Measurements from ENCODE around the gene CPNE7.
"Not testable (repeated sequence)": the region's sequence is repeated elsewhere in the genome, so short reads cannot be mapped to it uniquely, and the experiment has no call there.

CPNE7 gene

DNA sequence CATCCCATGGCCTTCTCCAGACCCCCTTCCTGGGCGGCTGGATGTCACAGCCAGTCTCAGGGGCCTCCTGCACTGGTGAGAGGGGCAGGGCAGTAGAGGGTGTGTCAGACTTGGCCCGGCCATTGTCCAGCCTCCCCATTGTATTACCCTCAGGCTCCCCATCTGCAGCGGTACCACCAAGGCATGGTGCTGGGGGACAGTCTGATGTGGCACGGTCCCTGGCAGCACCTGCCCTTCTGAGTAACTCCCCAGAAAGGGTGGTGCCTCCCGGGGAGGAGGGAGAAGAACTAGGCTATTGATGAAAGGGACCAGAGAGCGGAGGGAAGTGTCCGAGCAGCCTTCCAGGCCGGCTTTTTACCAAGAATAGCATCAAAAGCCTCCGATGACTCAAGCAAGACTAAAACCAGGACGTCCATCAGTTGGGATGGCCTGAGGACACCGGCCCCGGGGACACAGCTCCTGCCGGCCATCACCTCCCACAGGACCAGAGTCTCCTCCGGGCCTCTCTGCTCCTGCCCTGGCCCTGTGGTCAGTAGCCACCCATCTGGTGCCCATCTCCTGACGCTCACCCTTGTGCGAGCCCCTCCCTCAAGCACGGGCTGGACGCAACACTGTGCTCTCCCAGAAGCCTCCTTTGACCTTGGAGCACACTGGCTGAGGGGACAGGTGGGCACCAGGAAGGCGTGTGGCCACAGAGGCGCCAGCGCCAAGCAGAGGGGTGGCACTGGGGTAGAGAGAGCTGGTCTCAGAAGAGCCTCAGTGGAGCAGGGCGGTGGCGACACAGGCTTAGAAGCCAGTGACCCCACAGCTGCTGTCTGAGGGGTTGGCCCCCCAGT lies 5.8 kb upstream of the CPNE7 start:
- DNase-seq = no peak

DNA sequence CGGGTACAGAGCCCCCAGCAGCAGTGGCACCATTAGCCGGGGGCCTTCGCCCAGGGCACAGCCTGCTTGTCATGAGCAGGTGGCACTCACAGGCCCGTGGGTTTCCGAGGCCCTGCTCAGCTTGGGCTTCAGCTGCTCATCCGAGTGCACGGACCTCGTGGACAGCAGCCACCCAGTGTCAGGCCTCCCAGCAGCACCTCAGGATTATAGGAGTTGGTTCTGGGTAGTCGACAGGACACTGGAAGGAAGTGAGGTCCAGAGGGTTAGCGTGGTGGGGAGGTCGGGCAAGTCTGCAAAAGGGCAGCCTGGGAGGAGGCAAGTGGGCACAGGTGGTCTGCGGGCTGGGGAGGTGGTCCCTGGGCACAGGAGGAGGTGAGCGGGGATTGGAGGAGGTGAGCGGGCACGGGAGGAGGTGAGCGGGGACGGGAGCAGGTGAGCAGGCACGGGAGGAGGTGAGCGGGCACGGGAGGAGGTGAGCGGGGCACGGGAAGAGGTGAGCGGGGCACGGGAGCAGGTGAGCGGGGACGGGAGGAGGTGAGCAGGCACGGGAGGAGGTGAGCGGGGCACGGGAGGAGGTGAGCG lies 5.1 kb upstream of the CPNE7 start:
- no peak for DNase-seq

DNA sequence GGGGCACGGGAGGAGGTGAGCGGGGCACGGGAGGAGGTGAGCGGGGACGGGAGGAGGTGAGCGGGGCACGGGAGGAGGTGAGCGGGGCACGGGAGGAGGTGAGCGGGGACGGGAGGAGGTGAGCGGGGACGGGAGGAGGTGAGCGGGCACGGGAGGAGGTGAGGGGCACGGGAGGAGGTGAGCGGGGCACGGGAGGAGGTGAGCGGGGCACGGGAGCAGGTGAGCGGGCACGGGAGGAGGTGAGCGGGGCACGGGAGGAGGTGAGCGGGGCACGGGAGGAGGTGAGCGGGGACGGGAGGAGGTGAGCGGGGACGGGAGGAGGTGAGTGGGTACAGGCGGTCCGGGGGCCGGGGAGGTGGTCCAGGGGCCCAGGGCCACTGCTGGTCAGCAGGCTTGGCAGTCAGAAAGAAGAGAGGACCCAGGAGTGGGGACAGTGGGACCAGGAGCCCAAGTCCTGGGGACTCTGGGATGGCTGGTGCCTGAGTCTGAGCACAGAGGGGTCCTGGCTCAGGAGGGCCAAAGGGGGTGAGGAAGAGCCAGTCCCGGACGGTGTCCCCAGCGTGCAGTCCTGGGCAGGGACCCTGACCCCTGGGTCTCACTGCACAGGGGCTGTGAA lies 4.5 kb upstream of the CPNE7 start:
- not testable (repeated sequence) for DNase-seq

DNA sequence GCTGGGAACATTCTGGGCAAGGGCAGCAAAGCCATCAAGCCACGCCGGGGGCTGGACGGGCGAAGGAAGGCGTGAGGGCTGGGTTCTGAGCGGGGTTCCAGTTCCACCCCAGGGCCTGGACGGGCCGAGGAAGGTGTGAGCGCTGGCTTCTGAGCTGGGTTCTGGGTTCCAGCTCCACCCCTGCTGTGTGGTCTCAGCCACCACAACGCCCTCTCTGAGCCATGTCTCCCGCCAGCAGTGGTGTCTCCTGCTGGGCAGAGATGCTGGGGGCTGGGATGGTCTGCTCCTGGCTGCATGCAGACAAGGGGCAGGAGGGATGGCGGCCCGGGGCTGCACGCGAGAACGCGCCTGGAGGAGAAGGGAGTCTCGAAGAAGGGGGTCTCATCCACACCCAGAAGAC lies 3.9 kb upstream of the CPNE7 start:
- DNase-seq = no peak

DNA sequence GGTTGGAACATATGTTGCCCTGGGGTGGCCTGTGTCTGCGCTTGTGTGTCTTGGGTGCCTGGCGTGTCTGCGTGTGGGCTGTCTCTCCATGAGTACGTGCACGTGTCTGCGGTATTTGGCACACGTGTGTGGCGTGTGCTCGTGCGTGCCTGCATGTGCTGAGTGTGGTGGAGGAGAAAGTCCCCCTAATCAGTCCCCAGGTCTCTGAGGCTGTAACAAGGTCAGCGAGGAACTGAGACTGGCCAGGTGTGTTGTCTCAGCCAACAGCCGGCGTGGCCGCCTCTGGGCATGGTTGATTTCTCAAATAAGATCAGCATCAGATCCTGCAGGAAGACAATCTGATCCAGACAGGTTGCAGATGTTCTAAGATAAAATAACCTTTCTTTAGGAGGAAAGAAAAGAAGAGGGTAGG lies 3.5 kb upstream of the CPNE7 start:
- no peak for DNase-seq

DNA sequence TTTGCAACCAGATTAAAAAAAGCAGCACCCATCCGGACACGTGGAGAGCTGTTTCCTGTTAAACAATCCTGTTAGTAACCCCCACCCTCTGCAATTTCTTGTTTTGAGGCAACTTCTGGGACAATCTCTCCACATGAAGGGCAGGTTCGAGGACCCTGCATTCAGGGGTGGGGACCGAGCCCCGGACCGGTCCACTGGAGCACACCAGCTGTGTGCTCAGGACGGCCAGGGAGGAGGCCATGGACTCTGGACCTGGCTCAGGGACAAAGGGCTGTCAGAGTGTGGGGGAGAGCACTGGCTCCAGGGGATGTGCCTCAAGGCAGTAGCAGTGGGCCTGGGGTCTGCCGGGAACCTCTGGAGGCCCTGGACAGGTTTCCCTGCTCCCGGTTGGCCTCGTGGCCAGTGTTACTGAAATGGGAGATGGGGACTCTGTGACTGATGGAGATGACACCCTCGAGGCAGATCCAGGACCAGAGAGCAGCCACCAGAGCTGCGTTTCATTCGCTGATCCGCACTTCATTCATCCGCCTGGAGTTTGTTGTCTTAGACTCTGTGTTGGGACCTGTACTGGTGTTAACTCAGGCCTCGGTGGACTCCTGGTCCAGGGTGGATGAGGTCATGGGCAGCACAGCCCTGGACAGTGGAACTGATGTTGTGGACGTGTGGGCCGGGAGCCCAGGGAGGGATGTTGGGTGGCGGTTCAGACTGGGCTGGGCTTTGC lies 2.9 kb upstream of the CPNE7 start:
- no peak for DNase-seq

DNA sequence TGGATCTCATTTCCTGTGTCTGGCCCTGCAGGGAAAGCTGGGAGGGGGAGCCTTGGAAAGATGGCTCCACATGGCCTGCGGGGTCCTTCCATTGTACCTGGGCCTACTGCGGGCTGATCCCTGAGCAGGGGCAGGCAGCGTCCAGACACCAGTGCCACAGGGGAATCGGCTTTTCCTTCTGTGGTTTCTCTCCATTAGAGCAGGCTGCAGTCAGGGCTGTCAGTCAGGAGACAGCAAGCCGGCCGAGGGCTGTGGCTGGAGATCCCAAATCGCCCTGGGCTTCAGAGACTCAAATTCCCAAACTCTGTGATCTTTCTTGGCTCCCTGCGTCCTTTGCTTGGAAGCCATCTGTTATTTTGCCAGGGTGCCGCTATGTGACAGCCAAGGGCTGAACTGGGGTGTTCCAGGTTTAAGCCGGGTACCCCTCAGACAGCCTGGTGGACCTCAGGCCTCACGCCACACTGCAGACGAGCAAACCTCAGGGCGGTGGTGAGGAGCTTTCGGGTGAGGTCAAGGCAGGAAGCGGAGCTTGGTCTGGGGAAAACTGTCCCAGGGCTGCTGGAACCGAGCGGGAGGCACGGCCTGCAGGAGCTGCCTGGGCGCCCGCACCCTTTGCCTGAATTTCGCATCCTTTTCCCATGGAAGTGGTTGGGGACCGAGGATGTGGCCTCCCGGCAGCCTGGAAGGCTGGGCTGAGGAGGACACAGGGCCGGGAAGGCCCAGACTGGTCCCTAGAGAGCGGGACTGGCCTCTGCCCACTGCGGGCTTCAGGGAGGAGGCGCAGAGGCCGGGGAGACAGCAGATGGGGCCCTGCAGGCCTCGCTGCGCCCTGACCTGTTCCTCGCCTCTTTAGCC lies 1.5 kb upstream of the CPNE7 start:
- no peak for DNase-seq

DNA sequence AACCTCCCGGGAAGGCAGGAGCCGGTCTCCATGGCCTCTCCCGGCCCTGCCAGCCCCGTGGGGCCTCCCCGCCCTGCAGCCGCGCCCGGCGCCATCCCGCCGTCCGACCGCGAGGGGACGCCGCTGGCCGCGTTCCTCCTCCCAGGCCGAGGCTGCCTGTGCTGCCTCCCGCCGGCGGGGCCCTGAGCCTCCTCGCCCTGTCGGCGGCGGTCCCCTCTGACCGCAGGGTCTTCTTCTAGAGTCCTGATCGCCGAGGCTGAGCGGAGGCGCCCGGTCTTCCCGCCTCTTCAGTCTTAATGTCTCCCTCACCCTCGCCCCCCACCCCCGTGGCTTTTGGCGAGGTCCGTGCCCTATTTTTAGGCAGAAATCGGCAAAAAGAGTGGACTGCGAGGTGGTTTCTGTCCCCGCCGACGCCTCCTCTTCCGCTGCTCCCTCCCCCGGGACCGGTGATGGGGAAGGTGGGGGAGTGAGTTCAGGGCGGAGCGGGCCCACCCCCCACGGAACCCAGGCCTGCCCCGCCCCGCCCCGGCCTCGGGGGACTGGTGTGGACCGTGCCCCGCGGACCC lies 794 bp upstream of the CPNE7 start:
- no peak for DNase-seq

DNA sequence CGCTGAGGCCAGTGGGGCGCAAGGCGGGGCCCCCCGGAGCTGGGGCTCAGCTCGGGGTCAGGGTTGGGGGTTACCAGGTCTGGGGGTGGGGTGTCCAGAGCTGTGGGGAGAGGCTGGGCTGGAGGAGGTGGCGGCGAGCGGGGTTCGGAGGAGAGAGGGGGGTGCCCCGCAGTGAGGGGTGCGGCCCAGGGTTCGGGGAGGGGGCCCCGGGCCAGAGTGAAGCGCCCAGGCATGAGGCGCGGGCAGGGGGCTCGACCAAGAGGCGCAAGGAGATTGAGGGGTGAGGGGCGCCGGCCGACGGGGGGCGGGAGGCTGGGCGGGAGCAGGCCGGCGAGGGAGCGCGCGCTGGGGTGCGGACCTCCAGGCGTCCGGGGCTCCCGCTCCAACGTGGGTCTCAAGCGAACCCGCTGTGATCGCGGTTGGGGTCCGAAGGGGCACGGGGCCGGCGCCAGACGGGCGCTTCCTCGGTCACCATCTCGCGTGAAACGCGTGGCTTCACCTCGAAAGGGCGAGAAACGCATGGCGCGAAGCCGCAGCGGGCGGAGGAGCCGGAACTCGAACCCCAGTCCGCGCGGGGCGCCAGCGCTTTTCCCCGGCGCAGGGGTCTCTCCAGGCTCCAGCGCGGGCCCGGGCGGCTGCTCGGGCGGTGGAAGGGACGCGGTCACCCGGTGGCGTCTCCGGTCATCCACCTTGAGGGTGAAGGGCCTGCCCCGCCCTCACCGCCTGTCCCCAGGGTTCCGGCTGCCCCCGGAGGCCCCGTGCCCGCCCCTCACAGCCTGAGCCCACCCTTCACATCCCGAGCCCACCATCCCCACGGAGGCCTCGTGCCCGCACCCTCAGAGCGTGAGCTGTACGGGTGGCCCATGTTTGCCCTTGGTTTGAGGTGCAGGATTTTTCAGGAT lies 846 bp downstream of the CPNE7 start:
- DNase-seq = no peak

DNA sequence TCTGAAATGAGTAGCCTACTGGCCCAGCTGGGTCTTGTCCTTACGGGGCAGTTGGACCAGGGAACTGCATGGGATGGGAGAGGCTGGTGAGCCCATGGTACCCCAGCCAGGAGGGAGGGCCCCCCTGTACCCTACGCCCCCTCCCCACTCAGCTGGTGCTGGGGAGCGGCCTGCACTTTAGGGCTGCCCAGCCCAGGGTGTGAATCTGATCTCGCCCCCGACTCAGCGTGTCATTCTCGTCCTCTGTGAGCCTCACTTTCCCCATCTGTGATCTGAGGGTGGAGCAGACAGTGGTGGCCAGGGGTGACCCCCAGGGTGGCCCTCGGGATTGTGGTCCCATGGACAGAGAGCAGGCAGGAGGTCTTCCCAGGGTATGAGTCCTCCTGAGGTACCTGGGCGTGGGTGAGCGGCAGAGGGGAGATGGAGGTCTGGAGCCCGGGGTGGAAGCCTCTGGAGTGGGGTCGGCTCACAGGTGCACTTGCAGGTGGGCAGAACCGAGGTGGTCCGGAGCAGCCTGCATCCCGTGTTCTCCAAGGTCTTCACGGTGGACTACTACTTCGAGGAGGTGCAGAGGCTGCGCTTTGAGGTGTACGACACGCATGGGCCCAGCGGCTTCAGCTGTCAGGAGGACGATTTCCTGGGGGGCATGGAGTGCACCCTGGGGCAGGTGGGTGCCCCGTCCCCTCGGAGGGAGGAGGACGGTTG lies 1.6 kb downstream of the CPNE7 start:
- no peak for DNase-seq

DNA sequence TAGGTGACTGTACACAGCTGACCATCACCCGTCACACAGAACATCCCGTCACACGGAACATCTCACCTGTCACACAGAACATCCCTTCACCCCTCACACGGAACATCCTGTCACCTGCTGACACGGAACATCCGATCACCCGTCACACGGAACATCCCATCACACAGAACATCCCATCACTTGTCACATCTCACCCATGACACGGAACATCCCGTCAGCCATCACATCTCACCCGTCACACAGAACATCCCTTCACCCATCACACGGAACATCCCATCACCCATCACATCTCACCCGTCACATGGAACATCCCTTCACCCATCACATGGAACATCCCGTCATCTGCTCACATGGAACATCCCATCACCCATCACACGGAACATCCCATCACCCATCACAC lies 3.8 kb downstream of the CPNE7 start:
- DNase-seq = no peak

DNA sequence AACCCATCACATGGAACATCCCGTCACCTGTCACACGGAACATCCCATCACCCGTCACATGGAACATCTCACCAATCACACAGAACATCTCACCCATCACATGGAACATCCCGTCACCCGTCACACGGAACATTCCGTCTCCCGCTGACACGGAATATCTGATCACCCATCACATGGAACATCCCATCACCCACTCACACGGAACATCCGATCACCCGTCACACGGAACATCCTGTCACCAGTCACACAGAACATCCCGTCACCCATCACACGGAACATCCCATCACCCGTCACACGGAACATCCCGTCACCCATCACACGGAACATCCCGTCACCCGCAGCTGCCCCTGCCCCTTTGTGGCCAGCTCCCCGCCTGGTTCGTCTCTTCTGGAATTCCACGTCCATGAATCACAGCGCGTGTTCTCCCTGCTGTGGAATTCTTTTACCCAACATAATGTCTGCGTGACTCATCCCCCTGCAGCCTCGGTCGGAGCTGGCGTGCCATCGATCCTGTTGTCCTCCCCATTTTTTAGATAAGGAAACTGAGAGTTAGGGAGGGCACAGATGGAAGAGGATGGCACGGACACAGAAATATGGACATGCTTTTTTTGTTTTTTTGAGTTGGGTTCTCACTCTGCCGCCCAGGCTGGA lies 5.6 kb downstream of the CPNE7 start:
- DNase-seq = no peak

DNA sequence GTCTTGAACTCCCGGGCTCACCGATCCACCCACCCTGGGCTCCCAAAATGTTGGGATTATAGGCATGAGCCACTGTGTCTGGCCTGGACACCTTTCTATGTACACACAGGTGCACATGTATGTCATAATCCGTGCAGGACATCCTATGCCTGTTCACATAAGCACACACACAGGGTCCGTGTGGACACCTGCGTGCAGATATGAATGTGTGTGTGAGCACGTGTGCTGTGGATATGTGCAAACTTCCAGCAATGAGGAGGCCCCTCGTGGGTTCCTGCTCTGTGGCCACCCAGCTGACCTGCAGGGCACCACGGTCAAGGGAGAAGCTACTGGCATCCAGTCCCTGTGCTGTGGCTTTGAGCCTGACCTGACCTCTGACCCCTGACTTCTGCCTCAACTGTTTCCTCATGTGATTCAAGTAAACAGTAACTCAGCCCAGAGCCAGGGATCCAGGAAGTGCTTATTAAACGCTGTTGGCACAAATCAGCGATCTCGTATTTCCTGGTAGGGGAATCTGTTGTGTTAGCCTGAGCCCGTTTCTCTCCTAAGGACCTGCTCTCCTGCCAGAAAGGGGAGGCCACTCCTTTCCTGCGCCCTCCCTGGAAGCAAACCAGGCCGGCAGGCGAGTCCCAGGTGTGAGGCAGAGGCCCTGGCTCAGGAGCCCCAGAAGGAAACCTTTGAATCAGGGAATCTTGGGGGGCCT lies 6.5 kb downstream of the CPNE7 start:
- no peak for DNase-seq

DNA sequence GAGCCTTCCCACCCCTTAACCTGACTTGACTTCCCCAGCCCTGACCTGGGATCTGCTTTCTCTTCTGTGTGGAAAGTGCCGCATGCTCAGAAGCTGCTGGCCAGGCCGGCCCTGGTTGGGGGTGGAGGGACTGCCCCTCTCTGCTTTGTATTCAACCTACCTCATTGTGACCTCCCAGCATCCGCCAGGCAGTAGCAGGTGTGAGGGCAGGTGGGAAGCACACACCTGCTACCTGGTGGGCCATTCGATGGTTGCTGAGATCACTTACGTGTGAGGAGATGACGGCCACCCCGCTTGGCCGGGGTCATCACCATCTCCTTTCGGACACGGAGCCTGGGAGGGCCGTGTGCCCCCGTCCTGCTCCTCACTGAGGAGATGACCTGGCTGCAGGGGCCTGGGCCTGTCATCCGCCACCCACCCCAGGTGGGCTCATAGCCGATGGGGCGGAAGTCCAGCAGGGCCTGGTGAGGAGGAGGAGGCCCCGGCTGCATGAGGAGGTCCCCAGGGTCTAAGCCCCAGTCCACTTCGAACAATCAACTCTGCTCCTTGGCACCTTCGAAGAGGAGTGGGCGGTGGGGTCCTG lies 7.1 kb downstream of the CPNE7 start:
- DNase-seq = no peak

DNA sequence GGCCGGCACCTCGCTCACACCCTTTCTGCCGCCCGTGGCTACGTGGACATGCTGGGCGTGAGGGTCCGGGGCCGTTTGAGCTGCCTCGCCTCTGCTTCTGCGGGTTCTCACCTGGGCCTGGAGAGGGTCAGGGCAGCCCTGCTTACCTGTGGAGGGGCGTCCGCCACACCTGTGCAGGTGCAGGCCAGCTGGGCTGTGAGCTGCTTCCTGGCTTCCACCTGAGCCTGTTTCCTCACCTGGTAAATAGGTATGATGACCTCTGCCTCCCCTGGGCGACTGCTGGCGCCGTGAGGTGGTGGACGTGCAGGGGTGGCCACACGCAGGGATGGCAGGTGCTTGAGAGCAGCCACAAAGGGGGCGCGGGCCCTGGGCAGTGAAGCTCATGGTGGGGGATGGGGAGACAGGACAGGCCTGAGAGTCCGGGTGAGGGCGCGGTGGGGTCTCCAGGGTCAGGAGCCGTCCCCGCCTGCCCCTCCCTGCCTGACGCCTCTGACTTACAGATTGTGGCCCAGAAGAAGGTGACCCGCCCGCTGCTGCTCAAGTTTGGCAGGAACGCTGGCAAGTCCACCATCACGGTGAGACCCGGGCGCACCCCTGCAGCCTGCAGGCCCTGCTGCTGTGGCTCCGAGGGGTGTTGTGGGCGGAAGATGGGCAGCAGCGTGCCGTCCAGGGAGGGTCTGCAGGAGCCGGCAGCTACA lies 7.8 kb downstream of the CPNE7 start:
- no peak for DNase-seq

DNA sequence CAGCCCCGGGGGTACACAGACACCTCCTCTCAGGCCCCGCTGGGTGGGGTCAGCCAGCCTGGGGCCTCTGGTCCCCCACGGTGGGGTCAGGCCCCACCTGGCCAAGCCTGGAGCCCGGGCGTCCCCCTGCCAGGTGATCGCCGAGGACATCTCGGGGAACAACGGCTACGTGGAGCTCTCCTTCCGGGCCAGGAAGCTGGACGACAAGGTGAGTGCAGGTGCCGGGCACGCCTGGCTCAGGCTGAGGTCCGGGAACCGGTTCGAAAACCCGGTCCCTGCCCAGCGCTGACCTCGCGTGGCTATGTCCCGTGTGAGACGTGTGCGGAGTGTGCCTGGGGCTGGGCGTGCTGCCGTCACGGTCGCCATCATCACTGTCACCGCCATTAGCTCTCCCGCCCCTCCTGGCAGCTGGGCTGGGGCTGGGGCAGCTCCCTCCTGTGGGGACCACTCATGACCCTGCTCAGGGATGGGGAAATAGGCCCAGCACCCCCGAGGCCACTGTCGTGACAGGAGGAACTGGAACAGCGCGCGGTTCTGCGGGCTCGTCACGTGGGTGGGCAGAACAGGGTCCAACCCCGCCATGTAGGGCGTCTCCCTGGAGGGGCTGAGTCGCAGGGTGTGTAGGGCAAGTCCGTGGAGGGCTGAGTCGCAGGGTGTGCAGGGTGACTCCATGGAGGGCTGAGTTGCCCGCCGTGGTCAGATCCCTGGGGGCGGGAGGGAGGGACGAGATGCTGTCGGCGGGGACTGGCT lies 8.5 kb downstream of the CPNE7 start:
- no peak for DNase-seq

DNA sequence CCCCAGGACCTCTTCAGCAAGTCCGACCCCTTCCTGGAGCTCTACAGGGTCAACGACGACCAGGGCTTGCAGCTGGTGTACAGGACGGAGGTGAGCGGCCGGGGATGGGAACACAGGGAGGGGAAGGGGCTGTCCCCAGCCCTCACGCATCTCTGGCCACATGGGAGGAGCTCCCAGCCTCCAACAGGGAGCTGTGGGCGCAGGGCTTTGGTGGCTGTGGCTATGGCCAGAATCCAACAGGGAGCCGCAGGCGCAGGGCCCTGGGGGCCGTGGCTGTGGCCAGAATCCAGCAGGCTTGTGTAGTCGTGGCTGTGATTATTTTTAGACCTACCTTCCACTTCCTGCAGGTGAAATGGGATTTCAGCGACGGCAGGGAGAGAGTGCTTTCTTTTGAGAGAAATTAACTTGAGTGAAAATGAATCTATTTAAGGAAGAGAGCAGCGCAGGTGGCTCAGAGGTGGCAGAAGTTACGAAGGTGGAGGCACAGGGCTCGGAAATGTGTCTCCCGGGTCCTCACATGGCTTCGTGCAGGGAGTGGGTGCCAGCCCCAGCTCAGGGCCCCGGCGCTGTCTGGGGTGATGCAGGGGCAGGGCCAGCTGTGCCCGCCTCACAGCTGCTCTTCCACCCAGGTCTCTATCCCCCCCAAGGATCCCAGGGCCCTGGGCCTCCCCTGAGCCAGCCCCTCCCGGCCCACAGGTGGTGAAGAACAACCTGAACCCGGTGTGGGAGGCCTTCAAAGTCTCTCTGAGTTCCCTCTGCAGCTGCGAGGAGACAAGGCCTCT lies 9.4 kb downstream of the CPNE7 start:
- DNase-seq = no peak

Measured in activated gamma-delta T cell (primary cell).